HL-60/S4 (cell line): Measurements from ENCODE around the gene CCDC40.

ENCODE experiments used
- in situ Hi-C: fragments of 300-500 bp; cut with MboI; formaldehyde crosslinking; loops from 2 replicates; pipeline ENCODE4 v1.14.3; 2022; ENCODE audit warnings: low sequenced_read_pairs

CCDC40 gene

GRCh38 chr17:80129006-80129565 lies 92.6 kb downstream of the CCDC40 start:
- in situ Hi-C loops, result no loop called here

- in situ Hi-C loops, result no loop called here
These were observed 94.5 kb downstream of the CCDC40 start for GRCh38 chr17:80130992-80131391.

- in situ Hi-C loops, result no loop called here
These were observed 96.6 kb downstream of the CCDC40 start for GRCh38 chr17:80132906-80133625.

- in situ Hi-C loops, result no loop called here
These were observed 97.2 kb downstream of the CCDC40 start for GRCh38 chr17:80133626-80133970.

GRCh38 chr17:80137131-80137530 lies 100.7 kb downstream of the CCDC40 start:
- in situ Hi-C loops, result no loop called here

GRCh38 chr17:80138856-80139426 lies 102.5 kb downstream of the CCDC40 start:
- in situ Hi-C loops, result no loop called here

- in situ Hi-C loops, result no loop called here
These were observed 105.2 kb downstream of the CCDC40 start for GRCh38 chr17:80141463-80142165.

GRCh38 chr17:80142929-80143328 lies 106.5 kb downstream of the CCDC40 start:
- in situ Hi-C loops, result no loop called here

GRCh38 chr17:80145076-80146075 lies 108.9 kb downstream of the CCDC40 start:
- in situ Hi-C loops, result no loop called here

GRCh38 chr17:80146121-80147034 lies 109.9 kb downstream of the CCDC40 start:
- in situ Hi-C loops, result no loop called here

GRCh38 chr17:80147035-80147822 lies 110.8 kb downstream of the CCDC40 start, which contains the start of gene EIF4A3:
TSS of gene EIF4A3 (minus strand) at chr17:80147128. CDS start at chr17:80146961, 167 bp downstream.
- in situ Hi-C loops, result no loop called here
